Measurements from ENCODE around the gene ERI3.

Gene ERI3

DNA sequence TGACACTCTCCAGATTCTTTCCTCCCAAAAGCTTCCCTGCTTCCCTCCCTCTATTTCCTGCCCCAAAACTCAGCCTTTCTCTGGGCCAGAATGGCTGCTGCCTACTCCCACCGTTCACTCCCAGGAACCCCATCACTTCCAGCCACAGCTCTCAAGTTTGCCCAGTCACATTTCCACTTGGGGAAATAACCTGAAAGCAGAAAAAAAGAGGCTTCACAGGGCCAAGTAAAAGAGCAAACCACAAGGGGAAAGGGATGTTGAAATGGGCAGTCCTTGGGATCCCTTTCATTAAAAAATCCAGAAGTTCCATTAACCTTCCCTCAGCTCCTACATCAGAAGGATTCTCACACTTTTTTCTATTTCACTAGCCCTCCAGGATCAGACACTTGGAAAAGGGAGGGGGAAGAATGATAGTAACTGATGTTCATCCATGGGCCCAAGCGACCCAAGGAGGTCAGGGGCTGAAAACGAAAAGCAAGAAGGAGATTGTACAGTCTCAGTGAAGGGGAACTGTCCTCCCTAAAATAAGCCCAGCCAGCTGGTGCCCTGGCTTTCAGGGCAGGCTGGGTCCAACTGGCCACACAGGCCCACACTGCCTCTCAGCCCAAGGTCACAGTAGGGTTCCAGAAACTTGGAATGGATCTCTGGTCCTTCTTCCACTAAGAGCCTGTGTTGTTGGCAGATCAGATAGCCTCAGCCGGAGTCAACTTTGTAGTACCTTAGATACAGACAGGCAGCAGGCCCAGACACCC is 92.1 kb downstream of the ERI3 start:
- DNase-seq (ENCODE audit: low read depth, low spot score): no peak
- no peak overlapping the region for H3K4me3 ChIP-seq (ENCODE audit: low read depth, low read length)
- POLR2A ChIA-PET: interaction anchor here (1.6 kb wide), 1 partner anchor 31 kb away, joined by 3 read pairs; no protein-coding TSS in a partner anchor
- CTCF ChIA-PET: no interaction called here
- TF ChIP-seq, protein P1, sequence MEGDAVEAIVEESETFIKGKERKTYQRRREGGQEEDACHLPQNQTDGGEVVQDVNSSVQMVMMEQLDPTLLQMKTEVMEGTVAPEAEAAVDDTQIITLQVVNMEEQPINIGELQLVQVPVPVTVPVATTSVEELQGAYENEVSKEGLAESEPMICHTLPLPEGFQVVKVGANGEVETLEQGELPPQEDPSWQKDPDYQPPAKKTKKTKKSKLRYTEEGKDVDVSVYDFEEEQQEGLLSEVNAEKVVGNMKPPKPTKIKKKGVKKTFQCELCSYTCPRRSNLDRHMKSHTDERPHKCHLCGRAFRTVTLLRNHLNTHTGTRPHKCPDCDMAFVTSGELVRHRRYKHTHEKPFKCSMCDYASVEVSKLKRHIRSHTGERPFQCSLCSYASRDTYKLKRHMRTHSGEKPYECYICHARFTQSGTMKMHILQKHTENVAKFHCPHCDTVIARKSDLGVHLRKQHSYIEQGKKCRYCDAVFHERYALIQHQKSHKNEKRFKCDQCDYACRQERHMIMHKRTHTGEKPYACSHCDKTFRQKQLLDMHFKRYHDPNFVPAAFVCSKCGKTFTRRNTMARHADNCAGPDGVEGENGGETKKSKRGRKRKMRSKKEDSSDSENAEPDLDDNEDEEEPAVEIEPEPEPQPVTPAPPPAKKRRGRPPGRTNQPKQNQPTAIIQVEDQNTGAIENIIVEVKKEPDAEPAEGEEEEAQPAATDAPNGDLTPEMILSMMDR (IDR thresholded peaks at IDR 0.05; ENCODE audit: insufficient read depth, low read length, missing control alignments): no peak

DNA sequence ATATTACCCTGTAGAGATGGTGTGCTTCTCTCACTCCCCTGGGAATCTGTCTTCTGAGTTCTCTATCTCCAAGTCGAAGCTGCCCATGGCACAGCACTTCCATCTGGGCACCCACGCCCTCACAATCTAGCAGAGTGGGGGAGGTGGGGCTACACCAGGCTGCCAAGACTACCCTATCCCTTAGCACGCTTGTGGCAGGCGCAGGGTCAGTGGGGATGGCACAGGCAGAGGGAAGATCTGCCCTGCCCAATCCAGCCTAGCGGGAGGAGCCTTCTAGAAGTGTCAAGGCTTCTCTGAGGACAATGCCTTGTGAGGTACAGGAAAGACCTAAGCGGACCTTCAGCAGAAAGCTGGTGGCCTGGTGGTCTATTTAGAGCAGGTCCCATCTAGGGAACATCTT is 92.6 kb downstream of the ERI3 start:
- TF ChIP-seq, protein P1 (IDR thresholded peaks at IDR 0.05; ENCODE audit: insufficient read depth, low read length, missing control alignments): no peak
- no peak overlapping the region for H3K4me3 ChIP-seq (ENCODE audit: low read depth, low read length)
- ChIA-PET CTCF (no interaction called here), POLR2A (interaction anchor here (1.6 kb wide), 1 partner anchor 32 kb away, joined by 3 read pairs; no protein-coding TSS in a partner anchor)
- DNase-seq (ENCODE audit: low read depth, low spot score): no peak

DNA sequence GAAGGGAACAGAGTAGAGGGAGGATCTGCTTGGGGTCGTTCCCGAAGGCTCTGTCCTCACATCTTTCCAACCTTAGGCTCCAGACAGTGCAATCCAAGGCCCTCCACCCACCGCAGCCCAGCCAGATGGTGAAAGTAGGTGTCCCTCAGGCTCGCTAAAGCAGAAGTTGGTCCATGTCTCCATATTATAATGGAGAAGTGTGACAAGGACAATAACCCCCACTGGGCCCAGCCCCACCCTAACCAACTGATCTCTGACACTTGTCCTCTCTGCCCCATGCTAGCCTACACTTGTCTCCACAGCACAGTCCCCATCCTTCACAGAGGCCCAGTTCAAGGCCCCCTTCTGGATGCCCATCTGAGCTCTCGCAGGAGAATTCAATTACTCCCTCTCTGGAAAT is 93.1 kb downstream of the ERI3 start:
- ChIA-PET CTCF (interaction anchor here (0.6 kb wide), 1 partner anchor 101 kb away, joined by 3 read pairs; no protein-coding TSS in a partner anchor), POLR2A (interaction anchor here (1.6 kb wide), 1 partner anchor 32 kb away, joined by 3 read pairs; no protein-coding TSS in a partner anchor)
- no peak for DNase-seq (ENCODE audit: low read depth, low spot score)
- no peak overlapping the region for H3K4me3 ChIP-seq (ENCODE audit: low read depth, low read length)
- TF ChIP-seq, protein P1 (IDR thresholded peaks at IDR 0.05; ENCODE audit: insufficient read depth, low read length, missing control alignments): no peak

DNA sequence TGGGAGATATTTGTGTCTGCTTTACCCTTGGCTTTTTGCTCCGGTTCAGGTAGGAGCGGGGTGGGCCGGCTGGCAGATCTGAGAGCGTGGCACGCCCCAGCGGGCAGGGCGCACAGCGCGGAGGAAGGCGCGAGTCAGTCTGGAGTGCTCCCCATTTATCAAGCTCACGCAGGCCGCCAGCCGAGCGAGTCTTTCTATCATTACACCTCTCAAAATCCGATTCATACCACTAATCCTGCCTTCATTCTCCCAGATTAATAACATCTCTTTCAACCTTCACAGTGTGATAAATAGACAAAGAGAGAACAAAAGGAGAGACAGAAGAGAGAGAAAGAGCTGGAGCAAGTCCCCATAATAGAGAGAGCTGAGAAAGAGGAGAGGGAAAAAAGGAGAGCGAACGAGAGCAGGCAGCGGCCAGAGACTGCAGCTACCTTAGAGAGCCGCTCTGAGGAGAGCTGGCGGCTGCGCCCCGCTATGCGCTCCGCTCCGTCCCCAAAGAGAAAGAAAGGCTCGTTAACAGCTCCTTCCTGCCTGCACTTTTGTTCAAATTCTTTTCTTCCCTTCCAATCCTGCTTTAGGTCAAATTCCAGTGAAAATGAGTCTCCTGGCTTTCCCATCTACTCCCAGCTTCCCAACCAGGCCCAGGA is 93.8 kb downstream of the ERI3 start:
- ChIA-PET POLR2A (interaction anchor here (0.7 to 1.6 kb wide), 2 partner anchors 14 to 33 kb away, joined by 3 to 4 read pairs; no protein-coding TSS in a partner anchor), CTCF (interaction anchor here (0.6 kb wide), 1 partner anchor 100 kb away, joined by 3 read pairs; no protein-coding TSS in a partner anchor)
- DNase-seq (ENCODE audit: low read depth, low spot score): no peak
- H3K4me3 ChIP-seq (ENCODE audit: low read depth, low read length): no peak overlapping the region
- TF ChIP-seq, protein P1 (IDR thresholded peaks at IDR 0.05; ENCODE audit: insufficient read depth, low read length, missing control alignments): no peak

DNA sequence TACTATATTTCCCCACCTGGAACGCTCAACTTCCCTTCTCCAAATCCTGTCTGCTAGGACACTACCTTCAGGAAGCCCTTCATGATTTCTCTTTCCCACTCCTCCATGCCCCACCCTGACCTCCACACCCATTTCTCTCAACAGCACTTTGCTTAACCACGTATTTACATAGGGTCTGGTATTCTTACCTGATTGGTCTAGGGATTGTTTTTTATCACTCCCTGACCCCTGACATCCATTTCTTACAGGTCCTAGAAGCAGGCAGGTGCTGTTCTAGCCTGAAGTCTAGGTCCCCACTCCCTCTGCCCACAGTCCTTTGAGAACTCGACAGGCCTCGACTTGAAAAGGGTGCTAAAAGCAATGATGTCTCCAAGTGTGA is 94.3 kb downstream of the ERI3 start:
- TF ChIP-seq, protein P1 (IDR thresholded peaks at IDR 0.05; ENCODE audit: insufficient read depth, low read length, missing control alignments): no peak
- ChIA-PET POLR2A (no interaction called here), CTCF (no interaction called here)
- no peak for DNase-seq (ENCODE audit: low read depth, low spot score)
- H3K4me3 ChIP-seq (ENCODE audit: low read depth, low read length): no peak overlapping the region

DNA sequence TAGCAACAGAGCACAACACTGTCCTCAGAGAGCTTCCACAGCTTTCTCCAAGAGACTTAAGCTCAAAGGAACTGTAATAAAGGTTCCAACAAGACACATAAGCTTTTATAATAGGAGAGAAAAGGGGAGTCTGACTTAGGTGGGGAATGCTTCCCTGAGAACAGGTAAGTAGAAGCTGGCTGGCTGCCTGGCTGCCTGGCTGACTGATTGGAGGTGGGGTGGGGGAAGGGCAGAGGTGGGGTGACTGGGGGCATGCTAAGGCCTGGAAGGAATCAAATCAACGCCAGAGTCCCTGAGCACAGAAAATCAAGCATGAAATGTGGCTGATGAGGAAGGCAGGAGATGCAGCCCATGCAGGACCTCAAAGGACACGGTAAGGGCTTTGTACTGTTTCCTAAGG is 96.0 kb downstream of the ERI3 start:
- CTCF ChIA-PET: interaction anchor here (0.6 to 1.4 kb wide), 3 partner anchors 9 to 41 kb away, joined by 3 to 4 read pairs (median 4); no protein-coding TSS in a partner anchor
- DNase-seq (ENCODE audit: low read depth, low spot score): no peak
- H3K4me3 ChIP-seq (ENCODE audit: low read depth, low read length): no peak overlapping the region
- POLR2A ChIA-PET: no interaction called here
- TF ChIP-seq, protein P1 (IDR thresholded peaks at IDR 0.05; ENCODE audit: insufficient read depth, low read length, missing control alignments): no peak
